Epithelial cell of prostate (primary cell): ENCODE data around the gene HSH2D.
"Not testable (repeated sequence)": the region's sequence is repeated elsewhere in the genome, so short reads cannot be mapped to it uniquely, and the experiment has no call there.

Source experiments
- DNase-seq: peaks from one replicate; pipeline ENCODE4 v3.0.0-alpha.2; 2011; ENCODE audit warnings: low read depth, low spot score
- H3K27ac ChIP-seq: fragments of 450-650 bp; 2 replicates; pipeline ENCODE4 v1.5.1; 2017; ENCODE audit warnings: mild to moderate bottlenecking

Gene HSH2D

GRCh38 chr19:16119075-16119857 is 24.2 kb upstream of the HSH2D start:
- not testable (repeated sequence) for DNase-seq

GRCh38 chr19:16121141-16121540 is 22.3 kb upstream of the HSH2D start:
- DNase-seq: no peak
- H3K27ac ChIP-seq: peak overlapping the region; percentile 55

More at GRCh38 chr19:16119075-16119857, 24.2 kb upstream of the HSH2D start:
- H3K27ac ChIP-seq: not testable (repeated sequence)

- peak overlapping the region; percentile 55 for H3K27ac ChIP-seq
- peak; percentile 52 for DNase-seq
These were observed 21.5 kb upstream of the HSH2D start for GRCh38 chr19:16121967-16122366.

- DNase-seq: no peak
These were observed 18.5 kb upstream of the HSH2D start for GRCh38 chr19:16124953-16125352.

GRCh38 chr19:16125737-16126495 is 17.6 kb upstream of the HSH2D start:
- DNase-seq: no peak
- no peak overlapping the region for H3K27ac ChIP-seq

More at GRCh38 chr19:16124953-16125352, 18.5 kb upstream of the HSH2D start:
- H3K27ac ChIP-seq: no peak overlapping the region

- no peak overlapping the region for H3K27ac ChIP-seq
- no peak for DNase-seq
These were observed 16.4 kb upstream of the HSH2D start for GRCh38 chr19:16127080-16127479.

GRCh38 chr19:16127776-16128371 is 15.6 kb upstream of the HSH2D start:
- H3K27ac ChIP-seq: no peak overlapping the region
- no peak for DNase-seq

GRCh38 chr19:16131648-16132047 is 11.8 kb upstream of the HSH2D start:
- no peak overlapping the region for H3K27ac ChIP-seq
- DNase-seq: no peak

- no peak overlapping the region for H3K27ac ChIP-seq
- DNase-seq: no peak
These were observed 9.7 kb upstream of the HSH2D start for GRCh38 chr19:16133818-16134217.

GRCh38 chr19:16134510-16134909 is 9.0 kb upstream of the HSH2D start:
- no peak for DNase-seq
- no peak overlapping the region for H3K27ac ChIP-seq

- H3K27ac ChIP-seq: no peak overlapping the region
- no peak for DNase-seq
These were observed 7.9 kb upstream of the HSH2D start for GRCh38 chr19:16135430-16136127.

GRCh38 chr19:16136185-16136999 is 7.1 kb upstream of the HSH2D start:
- DNase-seq: no peak
- H3K27ac ChIP-seq: no peak overlapping the region

GRCh38 chr19:16139752-16140151 is 3.7 kb upstream of the HSH2D start:
- no peak overlapping the region for H3K27ac ChIP-seq
- DNase-seq: no peak

GRCh38 chr19:16141043-16141442 is 2.4 kb upstream of the HSH2D start:
- no peak overlapping the region for H3K27ac ChIP-seq
- DNase-seq: no peak

GRCh38 chr19:16142032-16142580 is 1.4 kb upstream of the HSH2D start:
- H3K27ac ChIP-seq: no peak overlapping the region
- no peak for DNase-seq

- no peak for DNase-seq
- H3K27ac ChIP-seq: no peak overlapping the region
These were observed 714 bp downstream of the HSH2D start for GRCh38 chr19:16144216-16144581.

GRCh38 chr19:16146112-16146511 is 2.6 kb downstream of the HSH2D start:
- DNase-seq: no peak
- H3K27ac ChIP-seq: no peak overlapping the region

GRCh38 chr19:16148443-16149229 is 5.2 kb downstream of the HSH2D start:
- no peak for DNase-seq
- H3K27ac ChIP-seq: no peak overlapping the region
